ENCODE results near the gene UQCC2. TPM values are rescaled to one million over a fixed set of nuclear protein-coding genes. Genes with fewer than 3 reads are reported as not detected.

The UQCC2 gene
- total and polyA plus RNA-seq, 2 of the 8 experiments (the other 6 are each of a cell fraction or from before 2014, with no cell fraction given): 52.1 to 104 TPM

DNA sequence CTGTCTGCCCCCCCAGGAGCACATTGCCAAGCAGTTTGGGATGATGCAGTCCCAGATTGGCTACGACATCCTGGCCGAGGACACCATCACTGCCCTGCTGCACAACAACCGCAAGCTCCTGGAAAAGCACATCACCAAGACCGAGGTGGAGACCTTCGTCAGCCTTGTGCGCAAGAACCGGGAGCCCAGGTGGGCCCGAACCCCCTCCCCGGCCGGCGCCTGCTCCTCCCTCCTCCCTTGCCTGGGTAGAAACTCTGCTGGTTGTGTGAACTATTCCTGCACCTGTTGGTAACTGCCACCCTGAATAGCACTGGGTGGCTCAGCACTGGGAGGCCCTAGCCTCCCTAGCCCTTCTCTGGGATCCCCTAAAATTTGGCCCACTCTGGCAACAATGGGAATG is 43.7 kb downstream of the UQCC2 start:
- H3K27ac ChIP-seq (ENCODE audit: low read depth, low read length): no peak overlapping the region
- no peaks in the 10 kb centered on the region for H3K27me3 ChIP-seq (replicated peaks in 1 of 4; ENCODE audit: control insufficient read depth in 3 of 4, extremely low read depth in 1 of 4, insufficient read depth in 3 of 4, low read length in 3 of 4)
- no peak overlapping the region for H2AK5ac ChIP-seq (ENCODE audit: low read depth, low read length)
- no peak overlapping the region for H3K4ac ChIP-seq (replicated peaks; ENCODE audit: insufficient read length, low read depth, low read length)
- H4K5ac ChIP-seq (ENCODE audit: insufficient read length, low read depth, low read length): no peak overlapping the region
- no peak overlapping the region for H3K4me2 ChIP-seq (ENCODE audit: insufficient read depth in 1 of 2, low read depth in 2 of 2, low read length in 2 of 2)
- no peak overlapping the region for H2BK120ac ChIP-seq (replicated peaks; ENCODE audit: low read depth, low read length)
- WGBS, 2 experiments (ENCODE audit: extremely low coverage in 1 of 2, insufficient coverage in 1 of 2, insufficient read length in 1 of 2, insufficient replicate concordance in 2 of 2, low coverage in 1 of 2, low lambda C conversion rate in 2 of 2, missing lambda C conversion rate in 1 of 2): 91% methylated on average over 8 of the region's 11 CpGs; no CpG with 5 or more reads in 1 of the 2 experiments
- no peak overlapping the region for H4K8ac ChIP-seq (ENCODE audit: extremely low read depth, insufficient read depth, low read length)
- no peak overlapping the region for H3K14ac ChIP-seq (ENCODE audit: insufficient read length)
- DNase-seq (ENCODE audit: low read depth in 1 of 2, low spot score in 2 of 2) (no peak), FAIRE-seq (no peak)
- no peak overlapping the region for H2AFZ ChIP-seq (ENCODE audit: low read length)
- no peak for TF ChIP-seq CBX8 (IDR thresholded peaks at IDR 0.05; ENCODE audit: borderline replicate concordance, low read depth, low read length)
- TF ChIP-seq SP4 (IDR thresholded peaks at IDR 0.05; ENCODE audit: low read length): no peak
- TF ChIP-seq POLR2AphosphoS5 (IDR thresholded peaks at IDR 0.05; ENCODE audit: low read depth, low read length): no peak
- TF ChIP-seq KDM4A (IDR thresholded peaks at IDR 0.05; ENCODE audit: low read depth, low read length, severe bottlenecking): no peak
- TF ChIP-seq FOSL1 (IDR thresholded peaks at IDR 0.05; ENCODE audit: insufficient read depth, low read depth, low read length): no peak
- no peak for TF ChIP-seq NRF1 (IDR thresholded peaks at IDR 0.05; ENCODE audit: low read depth, low read length)
- no peak for TF ChIP-seq NANOG (IDR thresholded peaks at IDR 0.05; ENCODE audit: insufficient read depth, low read depth, low read length, poor library complexity, severe bottlenecking)
- TF ChIP-seq EGR1 (IDR thresholded peaks at IDR 0.05; ENCODE audit: borderline replicate concordance, low read depth, low read length): no peak
- H2BK5ac ChIP-seq (ENCODE audit: low read depth, low read length): no peak overlapping the region
- H4K20me1 ChIP-seq (replicated peaks in 1 of 2; ENCODE audit: control insufficient read depth in 1 of 2, insufficient read depth in 2 of 2, low read length in 2 of 2): peaks cover 2% of the 10 kb centered on the region in 2 experiments
- H2BK12ac ChIP-seq (ENCODE audit: low read depth, low read length): no peak overlapping the region
- no peak overlapping the region for H2BK15ac ChIP-seq (ENCODE audit: low read length)
- no peak overlapping the region for H3K18ac ChIP-seq (ENCODE audit: extremely low read depth, low read length)
- H3K79me1 ChIP-seq (ENCODE audit: low read depth, low read length): no peaks in the 10 kb centered on the region
- no peaks in the 10 kb centered on the region for H3K79me2 ChIP-seq (ENCODE audit: control insufficient read depth in 1 of 2, insufficient read depth in 2 of 2, low read length in 2 of 2)
- no peak overlapping the region for H3K9ac ChIP-seq (replicated peaks in 1 of 4; ENCODE audit: extremely low read depth in 1 of 4, low read depth in 3 of 4, low read length in 3 of 4)
- H3K56ac ChIP-seq (replicated peaks; ENCODE audit: insufficient read length, low read depth, low read length): no peak overlapping the region
- peaks cover 7 to 23% (median 11%) of the 10 kb centered on the region in 4 experiments; a peak in 7 of 8 replicates for H3K36me3 ChIP-seq (ENCODE audit: control insufficient read depth in 2 of 4, insufficient read depth in 4 of 4, low read length in 3 of 4)
- H3K23me2 ChIP-seq (ENCODE audit: low read depth, low read length): no peaks in the 10 kb centered on the region
- no peak overlapping the region for H3K23ac ChIP-seq (ENCODE audit: insufficient read length)
- H3K9me3 ChIP-seq (ENCODE audit: insufficient read depth in 2 of 2, low read depth in 1 of 2, low read length in 1 of 2): no peaks in the 10 kb centered on the region
- ChIA-PET POLR2A (ENCODE audit: partially characterized antibody) (no interaction called here), CTCF (ENCODE audit: partially characterized antibody) (interaction anchor here (0.8 to 12.7 kb wide), 8 partner anchors 12 to 79 kb away, joined by 3 to 131 read pairs (median 4); no protein-coding TSS in a partner anchor)
- no peak overlapping the region for H2BK20ac ChIP-seq (ENCODE audit: low read length)
- peaks cover 0 to 3% (median 1%) of the 10 kb centered on the region in 4 experiments; a peak in 1 of 7 replicates for H3K4me1 ChIP-seq (replicated peaks in 1 of 4; ENCODE audit: control insufficient read depth in 3 of 4, insufficient read depth in 4 of 4, low read length in 3 of 4)
- H4K91ac ChIP-seq (replicated peaks; ENCODE audit: insufficient read length, low read length): no peak overlapping the region
- H3K4me3 ChIP-seq (ENCODE audit: extremely low read depth in 1 of 4, insufficient read depth in 2 of 4, low read depth in 3 of 4, low read length in 4 of 4): no peak overlapping the region
